GM06990 (cell line): ENCODE results near the gene KLF13.

Experiments
- DNase-seq: peaks from one replicate; pipeline ENCODE4 v3.0.0-alpha.2; 2011; ENCODE audit not compliant: insufficient read length; ENCODE audit errors: extremely low read depth
- H3K27me3 ChIP-seq: replicated peaks from 2 replicates; pipeline ENCODE4 v1.6.0; 2011; ENCODE audit warnings: low read length; ENCODE audit not compliant: control insufficient read depth, insufficient read depth
- H3K36me3 ChIP-seq: 2 replicates; pipeline ENCODE4 v1.5.1; 2011; ENCODE audit warnings: low read length; ENCODE audit not compliant: control insufficient read depth, insufficient read depth
- H3K4me3 ChIP-seq: replicated peaks from 2 replicates; pipeline ENCODE4 v1.5.1; 2011; ENCODE audit warnings: low read depth, mild to moderate bottlenecking, control low read depth, low read length
- TF ChIP-seq, protein P1 (sequence below): IDR thresholded peaks from 2 replicates; pipeline ENCODE4 v1.5.1; 2011; ENCODE audit warnings: low read length, control low read depth, mild to moderate bottlenecking, inconsistent platforms; ENCODE audit not compliant: insufficient read depth, poor library complexity, severe bottlenecking

Gene KLF13

DNA sequence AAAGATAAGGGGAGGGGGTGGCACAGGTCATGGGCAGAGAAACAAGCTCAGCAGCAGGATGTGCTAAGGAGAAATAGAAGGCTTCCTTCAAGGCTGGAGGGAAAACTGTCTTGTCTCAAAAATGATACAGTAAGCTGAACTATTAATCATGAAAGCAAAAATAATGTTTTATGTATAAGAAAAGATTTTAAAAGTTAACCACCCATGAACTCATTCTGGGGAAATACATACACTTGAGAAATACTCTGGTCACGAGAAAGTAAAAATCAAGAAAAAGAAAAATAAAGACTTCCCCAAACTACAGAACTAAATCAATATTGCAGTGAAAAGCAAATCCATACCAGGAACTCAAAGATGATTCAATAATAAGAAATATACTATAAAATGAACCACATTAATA lies 80.7 kb downstream of the KLF13 start:
- H3K36me3 ChIP-seq = no peaks in the 10 kb centered on the region
- no peak overlapping the region for H3K4me3 ChIP-seq
- TF ChIP-seq, protein P1, sequence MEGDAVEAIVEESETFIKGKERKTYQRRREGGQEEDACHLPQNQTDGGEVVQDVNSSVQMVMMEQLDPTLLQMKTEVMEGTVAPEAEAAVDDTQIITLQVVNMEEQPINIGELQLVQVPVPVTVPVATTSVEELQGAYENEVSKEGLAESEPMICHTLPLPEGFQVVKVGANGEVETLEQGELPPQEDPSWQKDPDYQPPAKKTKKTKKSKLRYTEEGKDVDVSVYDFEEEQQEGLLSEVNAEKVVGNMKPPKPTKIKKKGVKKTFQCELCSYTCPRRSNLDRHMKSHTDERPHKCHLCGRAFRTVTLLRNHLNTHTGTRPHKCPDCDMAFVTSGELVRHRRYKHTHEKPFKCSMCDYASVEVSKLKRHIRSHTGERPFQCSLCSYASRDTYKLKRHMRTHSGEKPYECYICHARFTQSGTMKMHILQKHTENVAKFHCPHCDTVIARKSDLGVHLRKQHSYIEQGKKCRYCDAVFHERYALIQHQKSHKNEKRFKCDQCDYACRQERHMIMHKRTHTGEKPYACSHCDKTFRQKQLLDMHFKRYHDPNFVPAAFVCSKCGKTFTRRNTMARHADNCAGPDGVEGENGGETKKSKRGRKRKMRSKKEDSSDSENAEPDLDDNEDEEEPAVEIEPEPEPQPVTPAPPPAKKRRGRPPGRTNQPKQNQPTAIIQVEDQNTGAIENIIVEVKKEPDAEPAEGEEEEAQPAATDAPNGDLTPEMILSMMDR = no peak
- DNase-seq = no peak
- no peaks in the 10 kb centered on the region for H3K27me3 ChIP-seq

DNA sequence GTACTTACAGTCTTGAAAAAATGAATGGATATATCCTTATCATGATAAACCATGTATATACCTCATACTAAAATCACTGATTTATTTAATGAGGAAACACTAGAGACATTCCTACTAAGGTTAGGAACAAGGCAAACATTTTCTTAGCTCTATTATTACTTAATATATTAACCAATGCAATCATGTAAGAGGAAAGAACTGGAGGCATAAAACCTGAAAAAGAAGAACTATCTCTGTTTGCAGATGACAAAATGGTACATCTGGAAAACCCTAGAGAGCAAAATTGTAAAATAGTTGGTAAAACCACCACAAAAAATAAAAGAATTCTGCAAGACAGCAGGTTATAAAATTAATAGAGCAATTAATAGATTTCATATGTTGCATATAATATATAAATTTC lies 81.2 kb downstream of the KLF13 start:
- H3K4me3 ChIP-seq = no peak overlapping the region
- TF ChIP-seq, protein P1 = no peak
- no peak for DNase-seq
- H3K27me3 ChIP-seq = no peaks in the 10 kb centered on the region
- no peaks in the 10 kb centered on the region for H3K36me3 ChIP-seq

DNA sequence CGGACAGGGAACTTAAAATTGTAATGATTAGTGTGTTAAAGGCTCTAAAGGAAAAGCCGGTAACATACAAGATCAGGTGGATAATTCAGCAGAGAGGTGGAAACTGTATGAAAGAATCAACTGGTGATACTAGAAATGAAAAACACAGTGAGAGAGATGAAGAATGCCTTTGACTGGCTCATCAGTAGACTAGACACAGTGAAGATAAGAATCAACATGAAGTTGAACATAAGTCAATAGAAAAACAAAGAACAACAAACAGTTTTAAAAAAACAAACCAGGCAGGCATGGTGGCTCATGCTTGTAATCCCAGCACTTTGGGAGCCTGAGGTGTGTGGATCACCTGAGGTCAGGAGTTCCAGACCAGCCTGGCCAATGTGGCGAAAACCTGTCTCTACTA lies 82.1 kb downstream of the KLF13 start:
- DNase-seq = no peak
- TF ChIP-seq, protein P1 = no peak
- Histone ChIP-seq H3K27me3 (no peaks in the 10 kb centered on the region), H3K4me3 (no peak overlapping the region), H3K36me3 (no peaks in the 10 kb centered on the region)

DNA sequence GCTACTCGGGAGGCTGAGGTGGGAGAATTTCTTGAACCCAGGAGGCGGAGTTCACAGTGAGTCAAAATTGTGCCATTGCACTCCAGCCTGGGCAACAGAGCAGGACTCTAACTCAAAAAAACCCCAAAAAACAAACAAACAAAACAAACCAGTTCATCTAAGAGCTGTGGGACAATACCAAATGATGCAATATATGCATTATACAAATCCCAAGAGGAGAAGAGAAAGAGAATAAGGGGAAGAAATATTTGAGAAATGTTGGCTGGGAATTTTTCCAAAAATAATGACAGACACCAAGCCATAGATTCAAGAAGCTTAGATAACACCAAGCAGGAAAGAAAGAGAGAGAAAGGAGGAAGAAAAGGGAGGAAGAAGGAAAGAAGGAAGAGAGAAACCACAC lies 82.5 kb downstream of the KLF13 start:
- DNase-seq = no peak
- Histone ChIP-seq H3K36me3 (no peaks in the 10 kb centered on the region), H3K27me3 (no peaks in the 10 kb centered on the region), H3K4me3 (no peak overlapping the region)
- TF ChIP-seq, protein P1 = no peak

DNA sequence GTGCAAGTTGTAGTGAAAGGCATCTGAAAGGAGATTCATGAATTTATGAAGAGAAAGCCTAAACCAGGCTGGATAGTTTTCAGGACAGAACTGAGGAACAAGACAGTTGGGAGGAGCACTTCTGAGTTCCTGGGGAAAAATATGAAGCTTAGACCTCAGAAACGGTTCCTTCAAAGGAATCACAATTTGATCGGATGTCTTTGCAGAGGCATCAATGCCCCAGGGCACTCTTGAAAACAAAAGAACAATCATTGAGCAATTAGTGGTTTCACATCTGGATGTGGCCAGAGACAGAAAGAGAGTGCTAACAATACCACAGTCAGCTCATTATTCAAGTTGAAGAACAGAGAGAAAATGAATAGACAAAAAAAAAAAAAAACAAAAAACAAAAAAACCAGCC lies 86.2 kb downstream of the KLF13 start:
- Histone ChIP-seq H3K36me3 (no peaks in the 10 kb centered on the region), H3K4me3 (no peak overlapping the region), H3K27me3 (no peaks in the 10 kb centered on the region)
- DNase-seq = no peak
- TF ChIP-seq, protein P1 = no peak

DNA sequence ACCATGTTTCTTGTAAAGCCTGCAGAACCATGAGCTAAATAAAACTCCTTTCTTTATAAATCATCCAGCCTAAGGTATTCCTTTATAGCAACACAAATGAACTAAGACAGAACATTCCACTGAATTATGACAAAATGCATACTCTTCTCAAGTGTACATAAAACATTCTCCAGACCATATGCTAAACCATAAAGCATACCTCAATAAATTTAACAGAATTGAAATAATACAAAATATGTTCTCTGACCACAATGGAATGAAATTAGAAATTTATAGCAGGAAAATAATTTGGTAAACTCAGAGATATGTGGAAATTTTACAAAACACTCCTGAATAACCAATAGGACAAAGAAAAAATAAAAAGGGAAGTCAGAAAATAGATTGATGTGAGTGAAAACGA lies 88.6 kb downstream of the KLF13 start:
- H3K4me3 ChIP-seq = no peak overlapping the region
- H3K27me3 ChIP-seq = no peaks in the 10 kb centered on the region
- no peak for DNase-seq
- TF ChIP-seq, protein P1 = no peak
- H3K36me3 ChIP-seq = no peaks in the 10 kb centered on the region
